Activated CD8-positive, alpha-beta memory T cell treated with anti-CD3 and anti-CD28 coated beads for 1 hour (primary cell): ENCODE measurements around the gene TNFAIP3.
"Not testable (repeated sequence)": the region's sequence is repeated elsewhere in the genome, so short reads cannot be mapped to it uniquely, and the experiment has no call there.

Experiments
- DNase-seq, 2 donors: peaks; one replicate each; pipeline ENCODE4 v3.0.0-alpha.2; 2020; ENCODE audit warnings: low read depth in 1 of 2; ENCODE audit errors: extremely low read depth in 1 of 2

TNFAIP3 gene

DNA sequence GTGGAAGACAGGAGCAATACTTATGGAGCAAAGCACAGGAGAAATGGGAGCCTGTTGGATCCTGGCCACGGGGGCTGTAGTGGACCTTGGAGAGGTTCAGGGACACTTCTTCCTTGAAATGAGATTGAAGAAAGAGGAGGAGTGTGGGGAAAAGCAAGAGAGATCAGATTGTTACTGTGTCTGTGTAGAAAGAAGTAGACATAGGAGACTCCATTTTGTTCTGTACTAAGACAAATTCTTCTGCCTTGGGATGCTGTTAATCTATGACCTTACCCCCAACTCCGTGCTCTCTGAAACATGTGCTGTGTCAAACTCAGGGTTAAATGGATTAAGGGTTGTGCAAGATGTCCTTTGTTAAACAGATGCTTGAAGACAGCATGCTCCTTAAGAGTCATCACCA, 22.7 kb upstream of the TNFAIP3 start:
- DNase-seq = not testable (repeated sequence)

DNA sequence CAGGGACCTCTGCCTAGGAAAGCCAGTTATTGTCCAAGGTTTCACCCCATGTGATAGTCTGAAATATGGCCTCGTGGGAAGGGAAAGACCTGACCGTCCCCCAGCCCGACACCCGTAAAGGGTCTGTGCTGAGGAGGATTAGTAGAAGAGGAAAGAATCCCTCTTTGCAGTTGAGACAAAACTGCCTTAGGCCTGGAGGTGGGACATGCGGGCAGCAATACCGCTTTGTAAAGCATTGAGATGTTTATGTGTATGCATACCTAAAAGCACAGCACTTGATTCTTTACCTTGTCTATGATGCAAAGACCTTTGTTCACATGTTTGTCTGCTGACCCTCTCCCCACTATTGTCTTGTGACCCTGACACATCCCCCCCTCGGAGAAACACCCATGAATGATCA, 22.3 kb upstream of the TNFAIP3 start:
- not testable (repeated sequence) for DNase-seq

GRCh38 chr6:137845460-137845859, 21.6 kb upstream of the TNFAIP3 start:
- DNase-seq = no peak

DNA sequence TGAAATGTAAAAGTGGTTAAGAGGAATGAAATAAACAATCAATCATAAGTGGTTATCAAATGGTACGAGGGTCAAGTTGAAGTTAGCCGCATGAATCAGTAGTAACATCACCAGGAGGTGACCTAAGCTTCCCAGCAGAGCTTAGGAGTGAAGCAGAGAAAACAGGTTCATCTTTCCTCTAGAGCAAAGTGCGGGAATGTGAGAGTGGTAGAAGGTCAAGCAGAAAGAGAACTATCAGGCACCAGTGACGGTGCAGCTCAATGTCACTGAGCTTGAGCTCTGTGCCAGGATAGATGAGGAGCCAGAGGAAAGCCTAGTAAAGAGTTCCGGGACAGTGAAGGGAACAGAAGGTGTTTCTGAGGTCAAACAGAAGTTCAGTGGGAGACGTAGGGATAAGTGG, 20.8 kb upstream of the TNFAIP3 start:
- no peak for DNase-seq

DNA sequence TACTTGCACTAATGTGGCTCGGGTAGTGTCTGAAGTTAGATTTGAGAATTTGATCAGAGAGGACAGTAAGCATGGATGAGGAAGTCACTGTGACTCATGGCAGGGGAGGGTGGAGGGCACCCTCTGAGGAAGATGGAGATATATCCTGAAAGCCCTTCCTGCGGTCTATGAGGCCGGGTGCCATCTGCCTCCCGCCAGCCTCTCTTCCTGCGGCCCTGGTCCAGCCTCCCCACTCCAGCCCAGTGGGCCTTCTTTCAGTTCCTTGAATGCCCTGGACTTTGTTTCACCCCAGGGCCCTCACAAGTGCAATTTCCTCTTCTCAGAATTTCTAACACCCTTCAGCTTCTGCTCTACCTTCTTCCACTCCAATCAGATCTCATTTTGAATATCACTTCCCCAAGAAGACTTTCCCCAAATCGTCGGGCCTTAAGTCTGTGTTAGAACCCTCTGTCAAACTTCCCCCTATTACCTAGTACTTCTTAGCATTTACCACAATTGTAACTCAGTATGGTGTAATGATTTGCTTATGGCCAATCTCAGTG, 20.2 kb upstream of the TNFAIP3 start:
- DNase-seq = no peak

GRCh38 chr6:137847748-137848147, 19.3 kb upstream of the TNFAIP3 start:
- no peak for DNase-seq

DNA sequence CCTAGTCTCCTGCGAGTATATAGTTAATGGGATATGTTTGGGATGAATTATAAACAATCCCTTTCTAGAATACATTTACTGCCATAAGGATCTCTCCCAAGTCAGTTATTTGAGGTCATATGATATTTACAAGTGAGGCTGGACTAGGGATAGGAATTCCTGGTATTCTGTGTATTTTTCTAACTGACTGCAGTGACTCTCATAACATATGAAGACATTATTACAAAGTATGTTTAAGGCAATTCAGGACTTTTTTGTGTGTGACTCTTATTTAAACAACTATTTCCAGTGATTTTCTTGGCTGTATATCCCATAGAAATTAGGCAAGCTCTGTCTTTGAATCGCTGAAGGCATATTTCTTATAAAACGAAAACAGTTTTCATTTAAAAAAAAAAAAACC, 18.4 kb upstream of the TNFAIP3 start:
- DNase-seq = no peak

DNA sequence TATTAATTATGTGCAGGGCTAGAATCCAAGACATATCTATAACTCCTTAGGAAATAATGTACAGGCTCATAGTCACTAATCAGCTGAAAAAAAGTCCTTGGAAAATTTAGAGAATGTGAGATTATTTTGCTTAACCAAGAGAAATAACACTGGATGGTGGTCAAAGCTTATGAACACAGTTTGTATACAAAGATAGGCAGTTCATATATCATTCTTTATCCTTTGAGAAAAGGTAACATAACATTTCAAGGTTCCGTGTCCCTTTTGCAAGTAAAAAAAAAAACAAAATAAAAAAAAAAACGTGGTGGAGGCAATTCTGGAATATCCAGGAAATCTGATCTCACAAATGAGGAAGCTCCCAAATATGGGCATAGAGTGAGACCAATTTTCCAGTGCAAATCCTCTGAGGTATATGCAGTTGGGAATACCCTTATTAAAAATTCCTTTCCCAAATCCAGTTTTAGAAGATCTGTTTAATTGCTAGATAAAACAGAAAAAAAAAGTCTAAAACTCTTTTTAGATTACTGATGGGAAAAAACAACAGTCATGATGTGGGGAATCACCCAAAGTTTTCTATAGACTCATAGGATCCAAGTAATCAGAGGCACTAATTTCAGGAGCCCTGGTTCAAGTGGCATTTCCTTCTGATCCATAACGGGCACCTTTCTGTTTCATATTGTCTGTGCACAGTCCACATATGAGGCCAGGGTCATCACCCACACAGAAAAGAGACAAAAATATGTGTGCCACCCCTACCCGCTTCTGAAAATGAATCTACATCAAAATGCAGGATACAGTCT, 17.7 kb upstream of the TNFAIP3 start:
- no peak for DNase-seq

DNA sequence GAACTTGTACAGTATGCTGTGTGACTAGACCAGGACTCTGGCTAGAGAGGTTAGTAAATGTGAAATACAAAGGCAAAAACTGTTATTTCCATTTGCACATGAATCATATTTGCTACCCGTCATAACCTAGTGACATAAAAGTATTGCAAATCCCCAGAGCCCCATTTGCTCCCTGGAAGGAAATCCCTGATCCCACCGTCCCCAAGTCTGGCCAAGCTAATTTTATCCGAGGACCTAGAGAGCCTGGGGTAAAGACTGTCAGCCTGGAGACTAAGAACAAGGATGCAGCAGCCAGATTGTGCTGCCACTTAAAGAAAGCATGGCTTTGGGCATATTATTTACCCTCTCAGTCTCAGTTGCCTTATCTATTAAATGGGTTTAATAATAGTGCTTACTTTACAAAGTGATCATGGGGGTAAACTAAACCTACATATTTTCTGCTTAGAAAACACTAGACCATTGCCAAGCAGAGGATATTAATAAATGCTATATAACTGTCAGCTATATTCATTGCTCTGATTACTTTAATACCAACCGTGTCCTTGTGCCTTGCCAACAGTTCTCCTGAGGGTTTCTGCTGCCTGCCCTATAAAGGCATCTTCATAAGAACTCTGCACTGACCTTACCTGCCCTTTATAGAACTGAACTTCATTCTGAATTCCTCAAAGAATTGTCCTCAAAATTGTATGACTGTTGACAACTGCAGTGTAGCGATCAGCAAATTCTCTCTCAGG, 16.9 kb upstream of the TNFAIP3 start:
- no peak for DNase-seq

DNA sequence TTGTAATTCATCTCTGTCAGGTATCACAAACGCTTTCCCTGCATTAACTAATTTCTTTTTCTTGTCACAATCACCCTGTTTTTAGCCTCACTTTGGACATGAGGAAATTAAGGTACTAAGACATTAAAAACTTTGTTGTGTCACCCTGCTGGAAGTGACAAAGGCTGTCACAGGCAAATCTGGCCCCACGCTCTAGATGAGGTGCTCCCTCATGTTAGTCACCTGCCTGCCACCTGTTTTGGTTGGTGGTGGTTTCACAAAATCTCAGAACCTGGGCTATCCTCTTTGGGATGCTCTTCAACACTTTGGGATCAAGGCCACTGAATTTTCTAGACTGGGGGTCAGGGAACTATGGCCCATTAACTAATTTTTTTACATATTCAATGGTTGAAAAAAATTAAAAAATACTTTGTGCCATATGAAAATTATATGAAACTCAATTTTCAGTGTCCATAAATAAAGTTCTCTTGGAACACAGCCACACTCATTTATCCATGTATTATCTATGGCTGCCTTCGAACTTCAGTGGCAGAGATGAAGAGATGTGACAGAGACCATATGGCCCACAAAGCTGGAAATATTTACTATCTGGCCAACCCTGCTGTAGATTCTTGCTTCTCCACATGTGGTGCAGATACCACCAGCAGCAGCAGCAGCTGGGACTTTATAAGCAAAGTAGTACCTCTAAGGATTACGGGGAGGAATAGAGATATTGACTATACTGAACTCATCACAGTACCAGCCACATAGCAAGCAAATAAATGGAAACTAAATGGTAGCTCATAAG, 16.1 kb upstream of the TNFAIP3 start:
- no peak for DNase-seq

DNA sequence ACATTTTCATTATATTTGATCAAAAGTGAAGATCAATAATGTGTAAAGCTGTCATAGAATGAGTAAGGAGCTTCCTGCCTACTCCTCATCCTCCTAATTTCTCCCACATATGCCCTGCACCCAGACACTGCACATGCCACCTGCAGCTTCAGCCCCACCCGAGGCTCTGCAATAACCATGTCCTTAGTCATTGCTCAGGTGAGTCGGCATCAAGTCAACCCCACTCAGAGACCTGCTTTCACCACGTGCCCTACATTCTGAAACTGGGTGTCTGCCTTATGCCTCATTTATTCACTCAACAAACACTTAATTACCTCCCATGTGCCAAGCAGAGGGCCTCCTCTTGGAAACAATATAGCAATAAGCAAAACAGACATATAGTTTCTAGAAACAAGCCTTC, 15.4 kb upstream of the TNFAIP3 start:
- DNase-seq = no peak

DNA sequence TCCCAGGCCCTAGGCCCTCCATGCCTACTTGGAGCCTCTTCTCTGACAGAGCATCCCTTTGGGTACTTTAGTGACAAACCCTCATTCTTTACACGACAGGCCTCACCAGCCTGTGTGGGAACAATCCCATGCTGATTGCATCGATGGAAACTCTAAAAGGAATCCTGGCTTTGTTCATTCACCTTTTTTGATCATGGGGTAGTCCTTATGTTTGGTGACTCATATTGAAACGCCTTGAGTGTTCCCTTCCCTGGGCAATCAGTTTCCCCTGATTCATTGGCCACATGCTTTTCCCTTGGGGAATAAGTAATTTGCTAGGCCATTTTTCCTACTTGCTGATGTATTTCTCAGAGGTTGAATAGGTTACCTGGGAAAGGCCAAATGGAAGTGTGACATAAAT, 14.7 kb upstream of the TNFAIP3 start:
- DNase-seq = no peak

- no peak for DNase-seq
Observed at GRCh38 chr6:137852811-137853210, 14.2 kb upstream of the TNFAIP3 start.

GRCh38 chr6:137853569-137854213, 13.4 kb upstream of the TNFAIP3 start:
- no peak for DNase-seq

GRCh38 chr6:137856138-137856898, 10.7 kb upstream of the TNFAIP3 start:
- DNase-seq = no peak

- DNase-seq = no peak
Observed at GRCh38 chr6:137859025-137859424, 8.0 kb upstream of the TNFAIP3 start.

DNA sequence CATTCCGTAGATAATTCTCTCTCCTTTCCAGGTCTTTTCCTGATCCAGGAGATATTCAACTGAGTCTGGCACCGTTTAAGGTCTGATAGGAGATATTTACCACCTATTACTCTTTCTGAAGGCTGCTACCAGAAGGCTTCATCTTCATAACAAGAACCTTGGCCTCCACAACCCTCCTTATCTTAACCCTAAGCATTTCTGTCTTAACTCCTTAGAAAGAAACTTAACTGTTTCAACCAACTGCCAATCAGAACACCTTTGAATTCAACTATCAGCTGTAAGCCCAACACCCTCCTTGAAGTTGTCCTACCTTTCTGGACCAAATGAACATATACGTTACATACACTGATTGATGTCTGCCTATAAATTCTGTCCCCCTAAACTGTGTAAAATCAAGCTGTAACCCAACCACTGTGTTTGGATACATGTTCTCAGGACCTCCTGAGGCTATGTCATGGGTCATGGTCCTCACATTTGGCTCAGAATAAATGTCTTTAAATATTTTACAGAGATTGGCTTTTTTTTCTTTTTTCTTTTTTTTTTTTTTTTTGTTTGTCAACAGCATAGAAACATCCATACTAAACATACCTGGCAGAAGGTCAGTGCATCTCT, 6.6 kb upstream of the TNFAIP3 start:
- no peak for DNase-seq

- DNase-seq = no peak
Observed at GRCh38 chr6:137861550-137862337, 5.3 kb upstream of the TNFAIP3 start.
